ENCODE measurements around the gene ABCA7.

The ABCA7 gene

GRCh38 chr19:1039646-1040475 is at the start of gene ABCA7:
Gene ABCA7, plus strand, starts transcription at chr19:1040107. Its CDS starts 1,255 bp downstream, at chr19:1041362.
- DNase-seq, result peak; percentile 99

- DNase-seq, result no peak
Observed at GRCh38 chr19:990119-990571, 49.8 kb upstream of the ABCA7 start.

- no peak for DNase-seq
Observed at GRCh38 chr19:990746-991145, 49.2 kb upstream of the ABCA7 start.

GRCh38 chr19:991174-991931 is 48.6 kb upstream of the ABCA7 start:
- DNase-seq, result peak; percentile 15

GRCh38 chr19:991932-992669 is 47.8 kb upstream of the ABCA7 start:
- DNase-seq, result no peak

- no peak for DNase-seq
Observed at GRCh38 chr19:992670-993055, 47.2 kb upstream of the ABCA7 start.

- DNase-seq, result no peak
Observed at GRCh38 chr19:993361-993830, 46.5 kb upstream of the ABCA7 start.

- no peak for DNase-seq
Observed at GRCh38 chr19:993831-994393, 46.0 kb upstream of the ABCA7 start.

GRCh38 chr19:994516-994915 is 45.4 kb upstream of the ABCA7 start:
- DNase-seq, result no peak

- no peak for DNase-seq
Observed at GRCh38 chr19:995051-995827, 44.7 kb upstream of the ABCA7 start.

GRCh38 chr19:996051-996838 is 43.7 kb upstream of the ABCA7 start:
- peak; percentile 78 for DNase-seq

- no peak for DNase-seq
Observed at GRCh38 chr19:998064-998463, 41.8 kb upstream of the ABCA7 start.

GRCh38 chr19:999379-999719 is 40.6 kb upstream of the ABCA7 start:
- DNase-seq, result no peak

GRCh38 chr19:1000095-1000494 is 39.8 kb upstream of the ABCA7 start, which contains the start of gene GRIN3B:
Gene GRIN3B, plus strand, starts transcription at chr19:1000419. Its CDS starts 19 bp downstream, at chr19:1000438.
- DNase-seq, result peak; percentile 72

GRCh38 chr19:1000591-1001537 is 39.0 kb upstream of the ABCA7 start:
- DNase-seq, result no peak

GRCh38 chr19:1001538-1002166 is 38.3 kb upstream of the ABCA7 start:
- peak; percentile 76 for DNase-seq

GRCh38 chr19:1002600-1002999 is 37.3 kb upstream of the ABCA7 start:
- no peak for DNase-seq

GRCh38 chr19:1003283-1003682 is 36.6 kb upstream of the ABCA7 start:
- no peak for DNase-seq

- DNase-seq, result no peak
Observed at GRCh38 chr19:1004204-1004802, 35.6 kb upstream of the ABCA7 start.

Data from CD4-positive, alpha-beta T cell treated with Interleukin-6 for 4 hours (primary cell).